MV-4-11 (cell line): ENCODE results near the gene MED13L.
"Not testable (repeated sequence)": the region's sequence is repeated elsewhere in the genome, so short reads cannot be mapped to it uniquely, and the experiment has no call there.

Experiments used
- DNase-seq: peaks from one replicate; lab custom pipeline; 2025; lab: John Stamatoyannopoulos, UW

MED13L gene

DNA sequence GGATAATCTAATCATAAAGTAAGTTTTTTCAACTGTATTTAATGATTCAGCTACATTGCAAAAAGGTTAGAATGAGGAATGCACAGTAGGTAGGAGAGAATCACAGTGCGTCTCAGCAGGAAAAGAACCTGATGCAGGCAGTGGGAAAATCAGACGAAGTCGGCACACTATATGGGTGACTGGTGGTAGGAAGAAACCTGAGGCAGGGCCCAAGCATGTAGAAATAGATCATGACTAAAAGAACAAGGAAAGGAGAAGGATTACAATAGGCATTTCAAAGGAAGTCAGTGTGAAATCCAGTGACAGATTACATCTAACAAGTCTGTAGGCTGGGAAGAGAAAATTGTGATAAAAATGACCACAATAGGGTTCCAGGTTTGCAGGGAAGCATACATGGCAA lies 267.0 kb downstream of the MED13L start:
- no peak for DNase-seq

DNA sequence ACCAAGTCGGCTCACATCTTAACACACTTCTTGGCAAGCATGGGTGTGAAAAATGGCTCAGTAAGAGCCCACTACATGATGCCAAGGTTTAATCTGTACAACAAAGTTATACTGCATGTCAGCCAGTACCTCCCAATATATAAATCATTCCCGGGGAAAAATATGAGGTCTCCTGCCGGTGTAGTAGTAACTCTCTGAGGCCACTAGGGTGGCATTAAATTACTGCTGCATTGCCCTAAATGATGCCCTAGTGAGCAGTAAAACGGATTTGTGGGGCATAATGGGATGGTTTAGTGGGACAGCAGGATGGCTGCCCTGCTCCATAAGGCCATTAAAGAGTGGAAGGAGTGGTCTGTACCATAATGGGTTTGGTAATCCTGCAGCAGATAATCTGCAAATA lies 267.7 kb downstream of the MED13L start:
- no peak for DNase-seq

DNA sequence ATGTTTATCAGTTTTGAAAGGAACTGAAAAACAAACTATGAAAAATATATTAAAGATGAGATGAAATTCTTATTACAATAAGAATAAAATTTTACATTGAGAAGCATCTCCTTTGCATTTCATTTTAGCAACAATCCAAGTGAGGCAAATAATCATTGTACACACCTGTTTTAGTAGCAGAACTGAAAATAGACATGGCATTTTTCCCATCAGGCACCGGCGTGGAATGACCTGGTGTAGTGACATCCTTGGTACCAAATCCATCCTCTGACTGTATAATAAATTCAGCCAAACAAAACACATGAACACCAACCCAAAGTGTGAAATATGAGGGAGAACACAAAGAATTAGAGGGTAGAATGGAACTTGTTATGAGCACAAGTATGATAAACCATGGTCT lies 271.4 kb downstream of the MED13L start:
- no peak for DNase-seq

DNA sequence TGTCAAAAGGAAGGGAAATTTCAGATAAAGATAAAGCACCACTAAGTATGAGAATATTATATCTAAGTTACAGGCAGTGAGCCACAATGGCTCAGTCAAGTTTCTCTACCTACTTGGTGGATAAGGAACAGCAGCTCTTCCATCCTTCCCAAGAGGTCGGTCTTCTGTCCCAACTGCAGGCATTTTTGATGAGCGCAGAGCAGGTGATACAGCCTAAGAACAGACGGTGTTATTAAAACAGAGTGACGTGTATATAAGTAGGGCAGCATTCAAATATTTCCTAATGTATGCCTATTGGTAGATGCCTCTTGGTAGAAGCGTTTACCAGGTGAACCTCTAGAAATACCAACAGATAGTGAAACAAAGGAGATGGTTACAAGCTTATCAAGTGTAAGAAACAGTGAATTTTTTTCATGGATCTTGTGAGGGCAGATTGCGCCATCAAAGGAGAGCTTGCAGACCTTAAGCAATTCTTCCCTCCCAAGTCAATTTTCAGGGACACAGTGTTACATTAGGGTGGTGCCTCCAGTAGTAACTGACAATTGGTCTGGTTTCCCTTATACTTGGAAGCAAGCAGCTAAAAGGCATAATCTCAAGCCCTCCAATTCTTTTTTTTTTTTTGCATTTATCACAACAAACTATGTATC lies 274.5 kb downstream of the MED13L start:
- DNase-seq, result no peak

DNA sequence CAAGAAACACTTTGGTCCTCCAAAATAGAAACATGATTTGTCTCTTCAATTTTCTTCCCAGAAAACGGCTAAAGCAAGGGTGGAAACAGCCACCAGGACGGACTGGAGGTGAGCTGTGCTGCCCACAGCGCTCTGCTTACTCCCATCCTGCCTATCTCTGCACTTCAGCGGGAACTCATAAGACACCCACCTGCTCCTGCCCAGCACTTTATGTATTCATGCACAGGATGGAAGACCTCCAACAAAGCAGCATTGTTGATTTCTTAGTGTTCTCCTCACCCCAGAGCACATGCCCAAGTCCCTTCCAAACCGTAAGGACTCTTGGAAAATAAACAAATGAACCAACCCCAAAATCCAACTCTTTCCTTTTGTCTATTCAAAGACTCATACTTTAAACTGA lies 277.2 kb downstream of the MED13L start:
- no peak for DNase-seq

DNA sequence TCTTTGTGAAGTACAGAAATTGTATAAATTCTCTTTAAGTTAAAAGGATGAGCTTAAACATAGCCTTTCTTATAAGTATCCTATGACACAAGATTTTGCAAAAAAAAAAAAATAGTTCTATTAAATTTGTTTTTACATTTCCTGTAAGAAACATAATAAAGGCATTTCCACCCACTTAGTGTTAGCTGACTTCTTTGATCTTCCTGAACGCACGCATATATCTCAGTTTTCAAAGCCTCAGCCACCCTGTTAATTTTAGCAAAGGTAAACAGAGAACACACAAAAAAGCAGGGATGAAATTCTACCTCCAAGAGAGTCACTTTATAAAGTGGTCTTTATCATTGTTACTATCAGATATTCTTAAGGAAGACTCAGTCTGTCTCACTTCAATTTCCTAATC lies 277.9 kb downstream of the MED13L start:
- DNase-seq, result no peak

GRCh38 chr12:115998794-115999478 lies 278.6 kb downstream of the MED13L start:
- no peak for DNase-seq

DNA sequence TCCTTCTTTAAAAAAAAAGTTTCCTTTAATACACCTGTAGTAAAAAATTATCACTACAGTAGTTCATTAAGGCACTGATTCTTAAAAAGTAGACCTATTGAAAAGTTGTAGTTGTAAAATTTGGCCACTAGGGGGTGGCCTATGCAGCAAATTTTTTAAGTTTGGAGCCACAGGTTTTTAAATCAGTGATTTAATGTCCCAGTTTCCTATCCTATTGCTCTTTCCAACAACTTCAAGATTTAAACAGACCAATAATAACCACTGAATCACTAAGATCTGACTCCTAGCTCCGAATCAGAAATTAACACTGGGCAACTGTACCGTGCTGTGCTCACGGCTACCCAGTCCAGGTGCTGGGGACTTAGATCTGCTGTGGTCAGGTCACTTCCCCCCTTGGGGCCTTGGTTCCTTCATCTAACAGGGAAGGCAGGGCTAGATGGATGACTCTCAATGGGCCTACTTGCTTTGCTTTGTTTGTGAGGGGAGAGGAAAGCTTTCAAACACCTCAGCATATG lies 279.3 kb downstream of the MED13L start:
- DNase-seq, result peak; percentile 41

DNA sequence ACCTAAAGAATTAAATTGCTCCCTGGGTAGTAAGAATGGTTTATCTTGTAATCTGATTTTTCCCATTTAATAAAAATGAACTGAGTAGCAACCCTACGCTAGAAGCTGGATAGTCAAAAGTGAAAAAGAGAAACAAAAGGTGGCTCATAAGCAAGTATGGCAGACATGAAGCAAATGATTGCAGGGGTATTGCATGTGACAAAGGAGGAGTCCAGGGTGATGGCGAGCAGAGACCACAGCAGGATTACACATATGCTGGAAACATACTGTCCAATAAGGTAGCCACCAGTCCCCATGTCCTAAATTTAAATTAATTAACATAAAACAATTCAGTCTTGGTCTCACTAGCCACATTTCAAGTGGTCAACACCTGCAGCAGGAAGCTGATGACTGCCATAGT lies 283.8 kb downstream of the MED13L start:
- no peak for DNase-seq

DNA sequence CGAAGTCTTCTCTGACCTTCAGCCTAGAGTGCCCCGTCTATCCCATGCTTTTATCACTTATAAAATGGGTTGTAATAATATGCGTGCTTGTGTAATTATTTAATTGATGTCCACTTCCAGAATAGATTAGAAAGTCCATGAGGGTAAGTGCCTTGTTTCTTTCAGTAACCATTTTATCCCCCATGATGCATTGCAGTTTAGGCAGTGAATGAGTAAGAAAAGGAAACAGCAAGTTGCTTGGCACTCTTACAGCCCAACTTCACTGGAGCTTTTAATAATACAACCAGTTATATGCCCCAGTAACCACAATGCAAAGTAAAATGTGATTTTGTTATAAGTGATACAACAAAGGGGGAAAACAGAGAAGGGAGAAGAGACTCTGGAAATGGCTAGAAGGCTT lies 287.3 kb downstream of the MED13L start:
- DNase-seq, result no peak

DNA sequence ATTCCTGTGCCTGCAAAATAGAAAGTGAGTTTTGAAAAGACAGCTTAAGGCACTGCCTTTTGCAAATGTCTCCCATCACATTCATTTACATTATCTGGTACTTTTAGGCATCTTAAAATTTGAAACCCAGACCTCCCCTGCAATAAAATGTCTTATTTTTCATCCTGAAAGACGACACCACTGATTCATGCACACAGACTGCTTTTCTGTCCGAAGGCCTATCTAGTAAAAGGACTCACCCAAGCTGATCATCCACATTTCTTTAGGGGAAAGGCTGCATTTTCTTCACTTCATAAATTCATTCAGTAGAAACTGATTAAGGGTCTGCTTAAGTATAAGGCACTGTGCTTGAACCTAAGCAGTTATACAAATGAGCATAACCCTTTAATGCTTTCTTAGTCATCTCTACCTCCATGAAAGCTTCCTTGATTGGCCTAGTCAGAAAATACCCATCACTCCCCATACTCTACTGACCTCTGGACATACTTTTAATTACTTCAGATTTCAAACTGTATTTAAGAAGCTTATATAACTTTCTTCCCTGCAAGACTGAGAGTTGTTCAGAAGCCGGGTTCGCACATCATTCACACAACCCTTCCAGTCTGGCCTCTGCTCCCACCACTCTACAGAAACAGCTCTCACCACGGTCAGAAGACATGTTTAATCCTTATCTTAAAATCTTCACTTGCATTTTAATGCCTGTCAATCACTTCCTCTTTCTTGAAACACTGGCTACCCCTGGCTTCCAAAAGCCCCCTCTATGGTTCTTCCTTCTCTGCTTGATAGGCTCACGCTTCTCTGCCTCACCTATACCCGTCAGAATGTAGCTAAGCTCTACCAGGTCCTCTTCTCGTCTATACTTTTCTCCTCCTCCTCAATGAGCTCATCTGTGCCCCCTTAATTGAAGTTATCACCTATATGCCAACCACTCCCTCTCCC lies 288.6 kb downstream of the MED13L start:
- DNase-seq, result no peak

DNA sequence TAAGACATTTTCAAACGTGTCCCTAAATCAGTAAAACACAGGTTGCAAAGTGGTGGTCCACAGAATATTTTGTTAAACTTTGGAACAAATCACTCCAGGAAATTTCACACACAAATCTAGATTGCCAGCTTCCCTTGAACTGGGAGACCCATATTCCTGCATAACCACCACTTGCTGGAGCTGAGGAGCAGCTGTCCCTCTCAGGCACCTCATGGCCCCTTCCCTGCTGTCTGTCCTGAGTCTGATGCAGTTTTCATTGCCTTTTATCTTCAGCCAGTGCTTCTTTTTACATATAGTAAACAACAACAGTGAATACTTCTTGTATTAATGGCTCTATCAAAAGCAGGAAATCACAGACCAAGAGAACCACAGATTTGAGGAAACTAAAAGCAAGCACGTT lies 289.3 kb downstream of the MED13L start:
- no peak for DNase-seq

DNA sequence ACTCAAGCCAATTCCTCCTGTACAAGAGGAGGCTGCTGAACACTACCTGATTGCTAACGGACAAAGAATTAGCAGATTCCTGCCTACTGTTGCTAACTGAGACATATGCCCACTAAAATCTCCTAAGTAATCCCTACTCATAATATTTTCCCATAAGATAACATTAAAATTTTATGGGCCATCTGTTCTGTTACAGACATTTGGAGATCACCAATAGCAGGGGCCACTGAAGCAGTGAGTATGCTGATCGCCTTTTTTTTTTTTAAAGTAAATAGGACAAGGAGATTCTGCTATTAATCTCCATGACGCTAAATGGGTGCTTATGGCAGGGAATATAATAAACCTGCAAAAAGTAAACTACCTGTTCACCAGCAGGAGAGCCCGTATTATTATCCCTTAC lies 292.9 kb downstream of the MED13L start:
- no peak for DNase-seq

DNA sequence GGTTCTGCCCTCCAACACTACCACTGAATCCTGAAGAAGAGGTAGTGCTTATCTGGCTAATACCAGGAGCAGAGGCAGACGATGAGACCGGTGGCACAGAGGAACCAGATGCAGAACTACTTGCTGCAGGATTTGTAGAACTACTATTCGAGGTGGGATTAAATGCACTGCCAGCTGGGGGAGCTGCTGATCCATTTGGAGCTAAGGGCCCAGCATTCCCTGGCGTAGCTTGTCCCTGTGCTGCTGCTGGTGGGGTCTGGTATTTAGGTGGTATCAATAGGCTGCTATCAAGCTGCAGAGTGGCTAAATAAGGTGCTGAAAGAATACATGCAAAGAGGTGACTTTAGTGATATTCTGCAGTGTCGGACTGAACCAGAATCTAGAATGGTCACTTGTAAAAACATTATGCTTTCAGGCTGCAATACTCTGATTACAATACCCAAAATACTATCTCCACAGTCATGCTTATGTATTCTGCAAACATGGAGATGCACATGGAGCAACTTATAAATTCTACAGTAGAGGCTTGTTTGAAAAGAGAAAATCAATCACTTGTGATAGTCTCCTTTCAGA lies 294.2 kb downstream of the MED13L start:
- DNase-seq, result no peak

DNA sequence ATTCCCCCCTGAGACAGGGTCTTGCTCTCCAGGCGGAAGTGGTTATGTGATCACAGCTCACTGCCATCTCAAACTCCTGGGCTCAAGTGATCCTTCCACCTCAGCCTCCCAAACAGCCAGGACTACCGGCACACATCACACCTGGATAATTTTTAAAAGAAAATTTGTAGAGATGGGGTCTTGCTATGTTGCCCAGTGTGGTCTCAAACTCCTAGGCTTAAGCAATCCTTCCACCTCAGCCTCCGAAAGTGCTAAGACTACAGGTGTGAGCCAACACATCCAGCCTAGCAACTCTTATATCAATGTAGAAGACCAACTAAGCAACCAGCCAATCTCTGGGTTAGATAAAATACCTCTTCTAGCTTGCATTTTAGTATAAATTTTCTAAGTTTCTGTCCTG lies 297.2 kb downstream of the MED13L start:
- no peak for DNase-seq

GRCh38 chr12:115979851-115980250 lies 297.6 kb downstream of the MED13L start:
- no peak for DNase-seq

GRCh38 chr12:115979351-115979750 lies 298.1 kb downstream of the MED13L start:
- no peak for DNase-seq

- DNase-seq, result not testable (repeated sequence)
These were observed 300.7 kb downstream of the MED13L start for GRCh38 chr12:115976829-115977228.

DNA sequence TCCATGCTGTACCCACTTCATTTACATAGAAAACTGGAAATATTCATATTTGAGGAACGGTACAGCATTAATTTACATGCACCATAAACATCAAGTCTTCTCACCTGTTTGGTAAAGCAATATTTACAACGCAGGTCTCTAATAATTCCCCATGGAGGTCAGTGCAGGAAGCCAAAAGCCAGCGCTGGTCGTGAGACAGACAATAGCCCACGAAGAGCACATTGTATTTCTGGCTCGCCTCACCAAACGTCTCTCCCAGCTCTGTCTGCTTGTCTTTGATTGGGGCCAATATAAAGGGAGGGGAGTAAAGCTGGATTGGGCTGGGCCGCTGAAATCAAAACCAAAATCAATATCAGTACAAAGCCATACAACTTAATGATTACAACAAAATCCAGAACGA lies 302.1 kb downstream of the MED13L start:
- DNase-seq, result no peak

DNA sequence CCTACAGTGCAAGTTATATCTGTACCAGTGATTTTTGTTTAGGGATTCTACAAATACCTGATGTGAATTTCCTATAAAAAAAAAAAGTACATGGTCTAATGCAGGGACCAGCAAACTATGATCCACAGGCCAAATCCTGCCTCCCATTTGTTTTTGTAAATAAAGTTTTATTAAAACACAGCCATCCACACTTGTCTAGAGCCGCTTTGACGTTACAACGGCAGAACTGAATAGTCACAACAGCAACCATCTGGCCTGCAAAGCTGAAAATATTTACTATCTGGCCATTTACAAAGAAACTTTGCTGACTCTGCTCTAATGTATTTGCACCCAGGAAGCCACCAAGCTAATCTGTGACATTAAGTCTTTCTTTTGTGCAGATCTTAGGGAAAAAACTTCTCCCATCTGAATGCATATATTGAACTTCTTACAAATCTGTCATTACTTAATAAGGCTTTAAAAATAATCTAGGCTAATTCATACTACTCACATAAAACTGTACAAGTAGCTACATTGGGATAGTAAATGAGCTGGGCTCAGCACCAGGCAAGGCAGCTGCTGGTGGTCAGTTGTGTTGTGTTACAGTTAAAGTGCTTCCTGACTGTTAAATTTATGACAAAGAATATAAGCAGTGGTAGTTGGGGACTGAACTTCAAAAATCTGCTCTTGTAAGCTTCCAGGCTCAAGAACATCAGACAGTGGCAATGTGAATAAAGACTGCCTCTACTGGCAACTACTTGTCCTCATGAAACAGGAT lies 303.3 kb downstream of the MED13L start:
- DNase-seq, result no peak

- no peak for DNase-seq
These were observed 304.4 kb downstream of the MED13L start for GRCh38 chr12:115973066-115973465.

GRCh38 chr12:115972241-115972640 lies 305.3 kb downstream of the MED13L start:
- no peak for DNase-seq
